Measurements from ENCODE around the gene GSTM2.
"Not testable (repeated sequence)": the region's sequence is repeated elsewhere in the genome, so short reads cannot be mapped to it uniquely, and the experiment has no call there.

Gene GSTM2

GRCh38 chr1:109697066-109697465, 29.2 kb downstream of the GSTM2 start:
- in situ Hi-C loops (cut with HindIII; ENCODE audit: low pct_ligation_motif_present, low pct_unique_long_range_greater_than_20kb, low sequenced_read_pairs): no loop called here
- no peak for DNase-seq

DNA sequence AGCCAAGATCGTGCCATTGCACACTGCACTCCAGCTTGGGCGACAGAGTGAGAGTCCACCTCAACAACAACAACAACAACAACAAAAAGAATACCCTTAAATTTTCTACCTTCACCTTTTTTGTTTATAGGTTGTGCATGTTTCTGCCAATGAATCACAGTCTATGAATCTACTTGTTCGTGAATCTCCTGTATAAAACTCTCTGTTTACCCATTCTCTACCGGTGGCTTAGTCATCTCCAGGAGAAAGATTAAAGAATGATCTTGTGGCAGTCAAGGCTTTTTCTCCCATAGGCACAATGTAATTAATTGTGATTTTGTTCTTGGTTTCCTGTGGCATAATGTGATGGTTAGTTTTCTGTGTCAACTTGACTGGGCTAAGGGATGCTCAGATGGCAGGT, 30.0 kb downstream of the GSTM2 start:
- in situ Hi-C loops (cut with HindIII; ENCODE audit: low pct_ligation_motif_present, low pct_unique_long_range_greater_than_20kb, low sequenced_read_pairs); DNase-seq: not testable (repeated sequence)

DNA sequence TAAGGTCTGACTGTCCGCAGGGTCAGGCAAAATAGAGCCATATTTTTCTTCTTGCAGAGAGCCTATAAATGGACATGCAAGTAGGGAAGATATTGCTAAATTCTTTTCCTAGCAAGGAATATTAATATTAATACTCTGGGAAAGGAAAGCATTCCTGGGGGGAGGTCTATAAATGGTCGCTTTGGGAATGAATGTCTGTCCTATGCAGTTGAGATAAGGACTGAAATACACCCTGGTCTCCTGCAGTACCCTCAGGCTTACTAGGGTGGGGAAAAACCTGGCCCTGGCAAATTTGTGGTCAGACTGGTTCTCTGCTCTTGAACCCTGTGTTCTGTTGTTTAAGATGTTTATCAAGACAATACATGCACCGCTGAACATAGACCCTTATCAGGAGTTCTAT, 35.1 kb downstream of the GSTM2 start:
- DNase-seq; in situ Hi-C loops (cut with HindIII; ENCODE audit: low pct_ligation_motif_present, low pct_unique_long_range_greater_than_20kb, low sequenced_read_pairs): not testable (repeated sequence)

- DNase-seq: peak; percentile 43
- in situ Hi-C loops (cut with HindIII; ENCODE audit: low pct_ligation_motif_present, low pct_unique_long_range_greater_than_20kb, low sequenced_read_pairs): no loop called here
These were observed 36.3 kb downstream of the GSTM2 start for GRCh38 chr1:109704173-109704572.

DNA sequence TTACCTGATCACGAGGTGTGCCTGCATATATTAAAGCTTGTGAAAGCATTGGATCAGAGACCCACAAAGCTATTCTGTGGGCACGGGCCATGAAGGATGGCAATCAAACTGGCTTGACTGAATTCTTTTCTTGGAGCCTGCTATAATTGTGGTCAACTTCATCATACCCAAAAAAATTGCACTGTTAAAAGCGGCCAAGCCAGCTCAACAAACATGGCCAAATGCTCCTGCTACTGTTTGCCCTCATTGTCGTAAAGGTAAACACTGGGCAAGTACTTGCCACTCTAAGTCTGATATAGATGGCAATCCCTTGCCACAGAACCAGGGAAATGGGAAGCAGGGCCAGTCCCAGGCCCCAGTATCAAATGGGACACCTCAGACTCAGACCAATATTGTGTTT, 37.6 kb downstream of the GSTM2 start:
- DNase-seq: no peak
- in situ Hi-C loops (cut with HindIII; ENCODE audit: low pct_ligation_motif_present, low pct_unique_long_range_greater_than_20kb, low sequenced_read_pairs): no loop called here

DNA sequence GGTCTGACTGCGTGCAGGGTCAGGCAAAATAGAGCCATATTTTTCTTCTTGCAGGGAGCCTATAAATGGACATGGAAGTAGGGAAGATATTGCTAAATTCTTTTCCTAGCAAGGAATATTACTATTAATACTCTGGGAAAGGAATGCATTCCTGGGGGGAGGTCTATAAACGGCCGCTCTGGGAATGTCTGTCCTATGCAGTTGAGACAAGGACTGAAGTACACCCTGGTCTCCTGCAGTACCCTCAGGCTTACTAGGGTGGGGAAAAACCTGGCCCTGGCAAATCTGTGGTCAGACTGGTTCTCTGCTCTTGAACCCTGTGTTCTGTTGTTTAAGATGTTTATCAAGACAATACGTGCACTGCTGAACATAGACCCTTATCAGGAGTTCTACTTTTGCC, 41.1 kb downstream of the GSTM2 start:
- in situ Hi-C loops (cut with HindIII; ENCODE audit: low pct_ligation_motif_present, low pct_unique_long_range_greater_than_20kb, low sequenced_read_pairs); DNase-seq: not testable (repeated sequence)

DNA sequence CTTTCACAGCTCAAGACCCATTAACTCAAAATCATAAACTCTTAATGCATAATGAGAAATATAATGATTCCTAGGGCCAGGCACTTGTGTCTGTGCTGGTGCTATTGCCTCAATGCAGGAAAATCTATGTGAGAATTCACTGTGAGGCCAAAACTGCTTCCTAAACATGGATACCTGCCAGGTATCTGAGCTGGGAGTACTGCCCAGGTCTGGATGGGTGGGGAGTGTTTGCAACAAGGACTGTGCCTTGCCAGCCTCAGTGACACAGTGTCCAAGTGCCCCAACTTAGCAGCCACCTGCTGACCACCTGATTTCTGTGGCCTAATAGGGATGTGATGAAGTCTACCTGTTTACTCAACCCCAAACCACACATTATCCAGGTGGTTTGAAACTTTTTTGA, 42.0 kb downstream of the GSTM2 start:
- in situ Hi-C loops (cut with HindIII; ENCODE audit: low pct_ligation_motif_present, low pct_unique_long_range_greater_than_20kb, low sequenced_read_pairs); DNase-seq: not testable (repeated sequence)

DNA sequence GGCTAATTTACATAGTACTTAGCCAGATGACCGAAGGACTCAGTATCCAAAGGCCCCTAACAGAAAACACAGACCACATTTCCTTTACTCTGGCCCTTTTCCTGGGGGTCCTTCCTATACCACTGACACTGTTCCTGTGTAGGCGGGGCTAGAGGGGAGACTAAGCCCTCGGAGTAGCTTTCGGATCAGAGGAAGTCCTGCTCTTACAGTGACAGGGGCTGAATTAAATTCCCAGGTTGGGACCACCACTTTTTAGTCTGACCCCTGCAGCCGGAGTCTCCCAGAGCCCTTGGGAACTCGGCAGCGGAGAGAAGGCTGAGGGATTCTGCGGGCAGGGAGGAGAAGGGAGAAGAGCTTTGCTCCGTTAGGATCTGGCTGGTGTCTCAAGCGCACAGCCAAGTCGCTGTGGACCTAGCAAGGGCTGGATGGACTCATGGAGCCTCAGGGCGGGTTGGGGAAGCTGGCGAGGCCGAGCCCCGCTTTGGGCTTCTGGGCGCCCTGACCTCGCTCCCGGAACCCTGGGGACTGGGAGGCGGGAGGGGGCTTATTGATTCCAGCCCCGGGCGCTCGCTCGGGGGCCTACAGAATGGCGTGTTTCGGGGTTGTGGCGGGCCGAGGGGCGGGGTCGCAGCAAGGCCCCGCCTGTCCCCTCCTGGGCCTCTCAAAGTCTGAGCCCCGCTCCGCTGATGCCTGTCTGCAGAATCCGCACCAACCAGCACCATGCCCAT, 43.9 kb downstream of the GSTM2 start, which contains the start of gene GSTM5:
Gene GSTM5, plus strand, starts transcription at position 659 of the 728 bp plus-strand sequence. Its CDS starts 62 bp downstream, at position 721.
- DNase-seq; in situ Hi-C loops (cut with HindIII; ENCODE audit: low pct_ligation_motif_present, low pct_unique_long_range_greater_than_20kb, low sequenced_read_pairs): not testable (repeated sequence)

DNA sequence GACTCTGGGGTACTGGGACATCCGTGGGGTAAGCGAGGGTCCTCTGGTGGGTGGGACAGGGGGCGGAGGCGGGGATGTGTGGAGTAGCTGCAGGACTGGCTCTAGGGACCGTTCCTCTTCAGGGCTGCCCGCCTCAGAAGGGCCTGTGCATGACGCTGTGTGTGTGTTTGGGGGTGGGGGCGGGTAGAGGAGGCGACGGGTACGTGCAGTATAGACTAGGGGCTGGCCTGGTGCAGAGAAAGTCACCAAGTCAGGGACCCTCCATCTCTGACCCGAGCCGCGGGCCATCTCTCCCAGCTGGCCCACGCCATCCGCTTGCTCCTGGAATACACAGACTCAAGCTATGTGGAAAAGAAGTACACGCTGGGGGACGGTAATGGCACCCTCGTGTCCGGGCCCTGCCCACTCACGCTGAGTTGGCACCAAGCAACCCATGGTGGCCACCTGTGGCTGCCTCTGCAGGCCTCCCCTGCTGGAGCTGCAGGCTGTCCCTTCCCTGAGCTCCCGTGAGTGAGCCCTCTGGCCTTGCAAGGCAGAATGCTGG, 44.5 kb downstream of the GSTM2 start:
- DNase-seq: no peak
- in situ Hi-C loops (cut with HindIII; ENCODE audit: low pct_ligation_motif_present, low pct_unique_long_range_greater_than_20kb, low sequenced_read_pairs): no loop called here

- DNase-seq: no peak
- in situ Hi-C loops (cut with HindIII; ENCODE audit: low pct_ligation_motif_present, low pct_unique_long_range_greater_than_20kb, low sequenced_read_pairs): no loop called here
These were observed 45.8 kb downstream of the GSTM2 start for GRCh38 chr1:109713636-109714035.

DNA sequence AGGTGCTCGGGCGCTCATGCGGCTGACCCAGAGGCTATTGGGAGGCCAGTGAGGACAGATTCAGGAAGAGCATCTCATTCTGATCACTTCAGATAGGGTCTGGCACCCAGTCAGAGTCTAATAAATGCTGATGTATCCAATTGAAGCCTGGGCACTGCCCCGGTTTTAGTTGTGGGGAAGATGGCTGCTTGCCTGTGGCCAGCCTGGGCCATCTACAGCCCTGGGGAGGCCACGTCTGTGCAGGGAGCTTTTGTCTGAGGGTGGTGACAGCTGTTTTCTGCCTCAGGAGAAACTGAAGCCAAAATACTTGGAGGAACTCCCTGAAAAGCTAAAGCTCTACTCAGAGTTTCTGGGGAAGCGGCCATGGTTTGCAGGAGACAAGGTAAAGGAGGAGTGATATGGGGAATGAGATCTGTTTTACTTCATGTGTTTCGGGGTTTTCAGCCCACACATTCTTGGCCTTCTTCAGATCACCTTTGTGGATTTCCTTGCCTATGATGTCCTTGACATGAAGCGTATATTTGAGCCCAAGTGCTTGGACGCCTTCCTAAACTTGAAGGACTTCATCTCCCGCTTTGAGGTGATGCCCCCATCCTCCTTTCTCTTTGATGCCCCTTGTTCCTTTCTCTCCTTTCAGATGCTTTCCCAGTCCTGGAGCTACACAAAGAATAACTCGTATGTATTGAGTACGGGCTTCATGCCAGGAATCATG, 47.0 kb downstream of the GSTM2 start:
- in situ Hi-C loops (cut with HindIII; ENCODE audit: low pct_ligation_motif_present, low pct_unique_long_range_greater_than_20kb, low sequenced_read_pairs): no loop called here
- no peak for DNase-seq

DNA sequence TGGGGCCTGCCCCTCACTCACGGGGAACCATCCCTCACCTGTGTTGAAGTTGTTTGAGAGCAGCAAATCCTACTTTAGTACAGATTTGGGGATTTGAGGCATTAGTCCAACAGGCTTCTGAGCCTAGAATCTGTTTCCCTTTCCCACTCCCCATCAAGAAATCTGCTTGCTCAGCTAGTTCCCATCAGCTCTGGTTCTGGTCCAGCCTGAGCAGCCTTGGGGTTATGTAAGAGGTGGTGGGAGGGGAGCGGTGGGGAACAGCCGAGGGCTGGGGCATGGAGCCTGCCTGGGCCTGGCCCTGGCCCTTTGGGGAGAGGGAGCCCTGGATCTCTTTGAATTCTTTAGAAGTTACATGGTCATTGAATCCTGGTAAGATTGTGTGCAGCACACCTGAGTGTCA, 48.3 kb downstream of the GSTM2 start:
- DNase-seq: no peak
- in situ Hi-C loops (cut with HindIII; ENCODE audit: low pct_ligation_motif_present, low pct_unique_long_range_greater_than_20kb, low sequenced_read_pairs): no loop called here

- DNase-seq: no peak
- in situ Hi-C loops (cut with HindIII; ENCODE audit: low pct_ligation_motif_present, low pct_unique_long_range_greater_than_20kb, low sequenced_read_pairs): no loop called here
These were observed 48.8 kb downstream of the GSTM2 start for GRCh38 chr1:109716570-109717090.

GRCh38 chr1:109717729-109718128, 49.9 kb downstream of the GSTM2 start:
- DNase-seq: no peak
- in situ Hi-C loops (cut with HindIII; ENCODE audit: low pct_ligation_motif_present, low pct_unique_long_range_greater_than_20kb, low sequenced_read_pairs): no loop called here

- in situ Hi-C loops (cut with HindIII; ENCODE audit: low pct_ligation_motif_present, low pct_unique_long_range_greater_than_20kb, low sequenced_read_pairs): no loop called here
- DNase-seq: peak; percentile 50
These were observed 50.6 kb downstream of the GSTM2 start for GRCh38 chr1:109718495-109718894.

DNA sequence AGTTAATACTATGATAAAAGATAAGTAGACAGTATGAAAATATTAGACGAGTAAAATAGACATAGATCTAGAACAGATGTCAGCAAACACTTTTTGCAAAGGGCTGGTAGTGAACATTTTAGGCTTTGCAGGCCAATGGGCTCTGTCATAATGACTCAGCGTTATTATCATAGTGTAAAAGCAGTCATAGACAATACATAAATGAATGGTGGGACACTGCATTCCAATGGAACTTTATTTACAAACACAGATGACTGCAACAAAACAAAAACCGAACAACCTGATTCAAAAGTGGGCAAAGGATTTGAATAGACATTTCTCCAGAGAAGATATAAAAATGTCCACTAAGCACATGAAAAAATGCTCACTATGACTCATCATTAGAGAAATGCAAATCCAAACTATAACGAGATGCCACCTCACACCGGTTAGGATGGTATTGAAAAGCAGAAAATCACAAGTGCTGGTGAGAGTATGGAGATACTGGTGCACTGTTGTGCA, 51.5 kb downstream of the GSTM2 start:
- no peak for DNase-seq
- in situ Hi-C loops (cut with HindIII; ENCODE audit: low pct_ligation_motif_present, low pct_unique_long_range_greater_than_20kb, low sequenced_read_pairs): no loop called here

DNA sequence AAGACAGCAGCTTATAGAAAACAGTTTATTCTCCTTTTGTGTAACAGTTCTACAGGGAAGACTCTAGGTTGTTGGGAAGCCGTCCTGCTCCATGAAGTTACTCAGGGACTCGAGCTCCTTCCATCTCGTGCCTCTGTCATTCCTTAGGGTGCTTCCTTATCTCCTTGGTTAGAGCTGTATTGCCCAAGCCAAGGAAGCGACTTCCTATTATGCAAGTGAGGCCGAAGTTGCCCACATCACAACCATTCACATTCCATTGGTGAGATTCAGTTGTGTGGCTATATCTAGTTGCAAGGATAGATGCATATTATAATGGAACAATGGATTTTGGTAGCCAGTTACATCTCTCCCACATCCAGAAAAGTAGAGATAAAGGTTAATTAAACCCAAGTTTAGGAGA, 53.2 kb downstream of the GSTM2 start:
- in situ Hi-C loops (cut with HindIII; ENCODE audit: low pct_ligation_motif_present, low pct_unique_long_range_greater_than_20kb, low sequenced_read_pairs): no loop called here
- no peak for DNase-seq

DNA sequence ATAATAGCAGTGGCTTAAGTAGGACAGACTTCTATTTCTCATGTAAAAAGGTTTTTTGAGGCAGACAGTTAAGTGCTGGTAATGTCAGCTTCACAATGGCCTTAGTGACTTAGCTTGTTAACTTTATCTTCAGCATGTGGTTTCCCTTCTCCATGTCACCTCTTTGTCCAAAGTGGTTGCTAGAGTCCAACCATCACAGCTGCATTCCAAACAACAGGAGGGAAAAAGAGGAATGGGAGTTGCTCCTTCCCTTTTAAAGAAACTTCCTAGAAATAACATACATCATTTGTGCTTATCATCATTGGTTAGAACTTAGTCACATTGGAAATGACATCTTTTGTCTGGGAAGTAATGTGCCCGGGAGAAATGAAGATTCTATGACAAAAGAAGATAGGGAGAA, 54.1 kb downstream of the GSTM2 start:
- in situ Hi-C loops (cut with HindIII; ENCODE audit: low pct_ligation_motif_present, low pct_unique_long_range_greater_than_20kb, low sequenced_read_pairs): no loop called here
- DNase-seq: no peak

GRCh38 chr1:109722908-109723691, 55.2 kb downstream of the GSTM2 start:
- in situ Hi-C loops (cut with HindIII; ENCODE audit: low pct_ligation_motif_present, low pct_unique_long_range_greater_than_20kb, low sequenced_read_pairs): no loop called here
- peak; percentile 21 for DNase-seq

Measured in ACHN (cell line).